Nephron progenitor cell (in vitro differentiated cells): ENCODE results near the gene RUNX2.

ENCODE experiments used
- DNase-seq: peaks from one replicate; pipeline ENCODE4 v3.0.0; 2021
- H3K27ac Mint-ChIP-seq: 2 replicates; pipeline ENCODE4 v1.8.0; 2021; ENCODE audit warnings: mild to moderate bottlenecking, moderate library complexity, mixed read lengths
- H3K27me3 Mint-ChIP-seq: 2 replicates; pipeline ENCODE4 v1.8.0; 2021; ENCODE audit warnings: mild to moderate bottlenecking, low read depth, mixed read lengths; ENCODE audit not compliant: poor library complexity
- H3K36me3 Mint-ChIP-seq: 2 replicates; pipeline ENCODE4 v1.8.0; 2021; ENCODE audit warnings: low read depth, mixed read lengths
- H3K4me1 Mint-ChIP-seq: 2 replicates; pipeline ENCODE4 v1.8.0; 2021; ENCODE audit warnings: mixed read lengths
- H3K4me3 Mint-ChIP-seq: 2 replicates; pipeline ENCODE4 v1.8.0; 2021; ENCODE audit warnings: mild to moderate bottlenecking, moderate library complexity, mixed read lengths
- H3K9me3 Mint-ChIP-seq: 2 replicates; pipeline ENCODE4 v1.8.0; 2021; ENCODE audit warnings: mild to moderate bottlenecking, moderate library complexity, mixed read lengths
- CTCF ChIP-seq: fragments of 200-600 bp; sonication (generic); IDR thresholded peaks from 2 replicates; pipeline ENCODE4 v1.5.0; 2021; ENCODE audit warnings: antibody characterized with exemption

The RUNX2 gene

GRCh38 chr6:45483021-45483420 is 154.9 kb downstream of the RUNX2 start:
- H3K27me3 Mint-ChIP-seq: peaks cover 6% of the 10 kb centered on the region
- H3K36me3 Mint-ChIP-seq: no peaks in the 10 kb centered on the region
- no peak for DNase-seq
- H3K27ac Mint-ChIP-seq: peak overlapping the region; percentile 8
- no peak for TF ChIP-seq CTCF
- no peak overlapping the region for H3K4me3 Mint-ChIP-seq
- H3K4me1 Mint-ChIP-seq: peaks cover 23% of the 10 kb centered on the region
- H3K9me3 Mint-ChIP-seq: no peaks in the 10 kb centered on the region

GRCh38 chr6:45483501-45483900 is 155.4 kb downstream of the RUNX2 start:
- Mint-ChIP-seq H3K36me3 (no peaks in the 10 kb centered on the region), H3K27ac (peak overlapping the region; percentile 1), H3K4me1 (peaks cover 23% of the 10 kb centered on the region), H3K4me3 (no peak overlapping the region), H3K27me3 (peaks cover 6% of the 10 kb centered on the region), H3K9me3 (no peaks in the 10 kb centered on the region)
- DNase-seq: no peak
- TF ChIP-seq CTCF: no peak

GRCh38 chr6:45486736-45487135 is 158.6 kb downstream of the RUNX2 start:
- Mint-ChIP-seq H3K4me1 (peaks cover 30% of the 10 kb centered on the region), H3K36me3 (no peaks in the 10 kb centered on the region), H3K27ac (no peak overlapping the region), H3K9me3 (no peaks in the 10 kb centered on the region), H3K27me3 (peaks cover 5% of the 10 kb centered on the region), H3K4me3 (no peak overlapping the region)
- no peak for DNase-seq
- TF ChIP-seq CTCF: no peak

GRCh38 chr6:45487645-45488044 is 159.5 kb downstream of the RUNX2 start:
- Mint-ChIP-seq H3K9me3 (no peaks in the 10 kb centered on the region), H3K4me1 (peaks cover 36% of the 10 kb centered on the region), H3K27me3 (peaks cover 2% of the 10 kb centered on the region), H3K27ac (no peak overlapping the region), H3K36me3 (no peaks in the 10 kb centered on the region), H3K4me3 (no peak overlapping the region)
- no peak for DNase-seq
- TF ChIP-seq CTCF: no peak

GRCh38 chr6:45488269-45488668 is 160.1 kb downstream of the RUNX2 start:
- no peak for DNase-seq
- Mint-ChIP-seq H3K27me3 (peaks cover 2% of the 10 kb centered on the region), H3K9me3 (no peaks in the 10 kb centered on the region), H3K4me3 (no peak overlapping the region), H3K27ac (no peak overlapping the region), H3K36me3 (no peaks in the 10 kb centered on the region), H3K4me1 (peaks cover 30% of the 10 kb centered on the region)
- no peak for TF ChIP-seq CTCF

- H3K36me3 Mint-ChIP-seq: no peaks in the 10 kb centered on the region
- no peak for TF ChIP-seq CTCF
- no peak for DNase-seq
- no peak overlapping the region for H3K27ac Mint-ChIP-seq
- H3K4me3 Mint-ChIP-seq: no peak overlapping the region
- no peaks in the 10 kb centered on the region for H3K27me3 Mint-ChIP-seq
- H3K9me3 Mint-ChIP-seq: no peaks in the 10 kb centered on the region
- H3K4me1 Mint-ChIP-seq: peaks cover 25% of the 10 kb centered on the region
Observed at GRCh38 chr6:45488889-45489288, 160.8 kb downstream of the RUNX2 start.
